Adrenal gland (tissue), 12 donors: ENCODE measurements around the gene PRG2. TPM values are rescaled to one million over a fixed set of nuclear protein-coding genes. Genes with fewer than 3 reads are reported as not detected.

Experiments
- DNase-seq, 7 donors: peaks; one replicate each; pipeline ENCODE4 v3.0.0-alpha.2; 2019 to 2020
- H3K27ac ChIP-seq, 5 donors: fragments of 200-600 bp; sonication (generic) in 4 of 5; 1 replicate in 3 of 5; 2 replicates in 2 of 5; pipeline versions ENCODE4 v1.5.1 to v1.8.0; 2016 to 2020; ENCODE audit warnings: mild to moderate bottlenecking in 1 of 5
- H3K27me3 ChIP-seq: fragments of 200-600 bp; 2 replicates; pipeline ENCODE4 v1.8.0; 2021
- H3K36me3 ChIP-seq, 2 donors: fragments of 200-600 bp; replicated peaks in 1 of 2; 1 replicate in 1 of 2; 2 replicates in 1 of 2; pipeline versions ENCODE4 v1.5.1 to v1.8.0; 2018 to 2022
- H3K4me1 ChIP-seq, 2 donors: fragments of 200-600 bp; replicated peaks in 1 of 2; 1 replicate in 1 of 2; 2 replicates in 1 of 2; pipeline versions ENCODE4 v1.5.1 to v1.8.0; 2018 to 2021
- H3K4me3 ChIP-seq, 4 donors: fragments of 200-600 bp; sonication (generic) in 3 of 4; one replicate each; pipeline ENCODE4 v1.5.1; 2016 to 2018
- H3K9me3 ChIP-seq, 3 donors: fragments of 200-600 bp; sonication (generic) in 1 of 3; replicated peaks in 1 of 3; 1 replicate in 2 of 3; 2 replicates in 1 of 3; pipeline versions ENCODE4 v1.5.1 to v1.8.0; 2016 to 2021
- POLR2A ChIP-seq, 2 donors: fragments of 450-650 bp; IDR thresholded peaks; one replicate each; pipeline ENCODE4 v1.6.1; 2017; ENCODE audit warnings: antibody characterized with exemption in 2 of 2, mild to moderate bottlenecking in 2 of 2, moderate library complexity in 1 of 2
- WGBS, 4 donors: extraction: QIAGEN DNeasy Blood & Tissue Kit in 2 of 4; methylation state at CpG; one replicate each; pipeline versions ENCODE4 v1.1.5 to v1.1.7; 2013 to 2017; 5-methylcytosine and 5-hydroxymethylcytosine counted together
- intact Hi-C, 2 donors: fragments of 100-400 bp; cut with DNase I; formaldehyde crosslinking; loops; one replicate each; pipeline versions ENCODE4 v1.14.1 to v1.15.0; 2022 to 2023
- polyA plus RNA-seq, 3 donors: library from polyadenylated mRNA; stranded (reverse); fragments of 200-250 nt in 2 of 3; fragments of 350-450 nt in 1 of 3; fragmentation: Illumina TruSeq in 1 of 3; extraction: RNeasy Lipid Tissue Mini Kit (QIAGEN cat#74804) in 1 of 3; gene quantifications; one replicate each; pipeline ENCODE4 v1.2.3, GENCODE V29; 2013 to 2014
- total RNA-seq, 9 donors: library from RNA; depleted of rRNA in 4 of 9; stranded (reverse); fragments of >200 nt in 4 of 9; fragments of 120-200 nt in 1 of 9; fragmentation: NEBNext Ultra II Directional in 1 of 9; extraction: Animal tissue kit (Norgen Biotek cat#: 25700) in 1 of 9; gene quantifications; one replicate each; pipeline versions ENCODE4 v1.1.0 to v1.2.4, GENCODE V29; 2013 to 2023
- TF ChIP-seq, protein P1 (sequence below), 6 experiments: fragments of 450-650 bp in 4 of 6; fragments of 200-600 bp in 2 of 6; sonication (generic) in 1 of 6; IDR thresholded peaks; 1 replicate in 5 of 6; 2 replicates in 1 of 6; pipeline versions ENCODE4 v1.5.1 to v1.8.0; 2016 to 2021; ENCODE audit warnings: antibody characterized with exemption in 6 of 6, mild to moderate bottlenecking in 2 of 6, moderate library complexity in 1 of 6
- donor health status: healthy with polysubstance abuse.
- donor health status: Bipolar disorder and iron deficiency.
- donor health status: DM: yes; HTN: yes; CAD: no.
- donor health status: DM: no; HTN: no; CAD: no.
- donor health status: DM: no; HTN: no; CAD: no.
- donor health status: DM: yes; HTN: yes; CAD: no.

PRG2 gene
- total and polyA plus RNA-seq, 12 donors, result 0.24 to 0.97 (median 0.27) TPM; not detected in 8

DNA sequence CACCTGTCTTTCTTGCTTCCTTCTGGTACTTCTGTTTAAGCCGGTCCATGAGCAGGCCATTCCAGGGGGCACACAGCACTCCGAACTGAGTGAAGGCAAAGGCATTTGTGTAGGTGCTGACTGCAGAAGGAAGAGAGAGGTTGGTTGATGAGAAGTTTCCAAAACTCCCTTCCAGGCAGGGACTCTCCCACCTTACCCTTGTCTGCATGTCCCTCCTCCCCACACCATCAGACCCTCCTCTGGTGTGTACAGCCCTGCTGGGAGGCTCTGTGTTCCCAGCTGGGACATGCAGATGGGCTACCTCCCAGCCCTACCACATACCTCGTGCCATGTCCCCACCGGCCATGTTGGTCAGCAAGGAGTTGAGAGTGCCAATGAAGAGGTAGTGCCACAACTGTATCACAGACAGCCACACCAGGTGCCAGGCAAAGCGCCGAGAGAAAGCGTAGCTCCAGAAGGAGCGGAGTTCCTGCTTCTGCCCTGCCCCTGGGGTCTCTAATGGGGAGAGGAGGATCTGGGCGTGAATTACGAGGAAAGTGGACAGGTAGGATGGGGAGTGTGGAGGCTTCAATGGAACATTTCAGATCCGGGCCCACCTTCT is 24.3 kb upstream of the PRG2 start:
- Histone ChIP-seq H3K4me3 (no peak overlapping the region), H3K9me3 (no peaks in the 10 kb centered on the region), H3K27me3 (no peaks in the 10 kb centered on the region), H3K4me1 (no peaks in the 10 kb centered on the region), H3K36me3 (peaks cover 0 to 77% of the 10 kb centered on the region in 2 donors), H3K27ac (no peak overlapping the region)
- 93 to 97% (median 96%) methylated on average over 9 to 11 of the region's 11 CpGs for WGBS, 4 donors
- TF ChIP-seq, protein P1, sequence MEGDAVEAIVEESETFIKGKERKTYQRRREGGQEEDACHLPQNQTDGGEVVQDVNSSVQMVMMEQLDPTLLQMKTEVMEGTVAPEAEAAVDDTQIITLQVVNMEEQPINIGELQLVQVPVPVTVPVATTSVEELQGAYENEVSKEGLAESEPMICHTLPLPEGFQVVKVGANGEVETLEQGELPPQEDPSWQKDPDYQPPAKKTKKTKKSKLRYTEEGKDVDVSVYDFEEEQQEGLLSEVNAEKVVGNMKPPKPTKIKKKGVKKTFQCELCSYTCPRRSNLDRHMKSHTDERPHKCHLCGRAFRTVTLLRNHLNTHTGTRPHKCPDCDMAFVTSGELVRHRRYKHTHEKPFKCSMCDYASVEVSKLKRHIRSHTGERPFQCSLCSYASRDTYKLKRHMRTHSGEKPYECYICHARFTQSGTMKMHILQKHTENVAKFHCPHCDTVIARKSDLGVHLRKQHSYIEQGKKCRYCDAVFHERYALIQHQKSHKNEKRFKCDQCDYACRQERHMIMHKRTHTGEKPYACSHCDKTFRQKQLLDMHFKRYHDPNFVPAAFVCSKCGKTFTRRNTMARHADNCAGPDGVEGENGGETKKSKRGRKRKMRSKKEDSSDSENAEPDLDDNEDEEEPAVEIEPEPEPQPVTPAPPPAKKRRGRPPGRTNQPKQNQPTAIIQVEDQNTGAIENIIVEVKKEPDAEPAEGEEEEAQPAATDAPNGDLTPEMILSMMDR (IDR thresholded peaks at IDR 0.05), result no peak
- intact Hi-C loops, result no loop called here
- DNase-seq, result no peak

- no peaks in the 10 kb centered on the region for H3K27me3 ChIP-seq
- no peak overlapping the region for H3K4me3 ChIP-seq
- no peaks in the 10 kb centered on the region for H3K4me1 ChIP-seq
- intact Hi-C loops, result no loop called here
- TF ChIP-seq, protein P1 (IDR thresholded peaks at IDR 0.05), result no peak
- no peak for TF ChIP-seq POLR2A (IDR thresholded peaks at IDR 0.05)
- H3K27ac ChIP-seq, result no peak overlapping the region
- 93 to 95% (median 94%) methylated on average over 4 of the region's 4 CpGs for WGBS, 4 donors
- H3K9me3 ChIP-seq, result no peaks in the 10 kb centered on the region
- DNase-seq, result no peak
- peaks cover 0 to 83% of the 10 kb centered on the region in 2 donors for H3K36me3 ChIP-seq
Observed at GRCh38 chr11:57413681-57414080, 23.2 kb upstream of the PRG2 start.

DNA sequence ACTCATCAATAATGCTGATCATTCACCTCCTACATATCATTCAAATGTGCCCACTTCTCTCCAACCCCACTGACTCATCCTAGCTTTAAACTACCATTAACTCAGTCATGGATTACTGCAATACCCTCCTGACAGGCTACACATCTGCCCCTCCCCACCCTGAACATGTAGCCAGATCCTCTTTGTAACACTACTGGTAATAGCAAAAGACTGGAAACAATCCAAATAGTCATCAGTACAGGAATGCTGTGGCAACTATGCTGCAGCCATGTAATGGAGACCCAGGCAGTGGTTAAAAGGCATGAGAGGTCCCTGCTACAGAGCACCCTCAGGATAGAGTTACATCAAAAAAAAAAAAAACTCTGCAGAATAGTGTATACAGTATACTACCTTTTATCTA is 19.8 kb upstream of the PRG2 start:
- no peak for DNase-seq
- Histone ChIP-seq H3K4me1 (peaks cover 0 to 10% of the 10 kb centered on the region in 2 donors), H3K36me3 (peaks cover 0 to 68% of the 10 kb centered on the region in 2 donors), H3K4me3 (no peak overlapping the region), H3K27ac (no peak overlapping the region), H3K9me3 (no peaks in the 10 kb centered on the region), H3K27me3 (no peaks in the 10 kb centered on the region)
- intact Hi-C loops, result no loop called here
- TF ChIP-seq, protein P1 (IDR thresholded peaks at IDR 0.05), result no peak
- TF ChIP-seq POLR2A (IDR thresholded peaks at IDR 0.05), result no peak

DNA sequence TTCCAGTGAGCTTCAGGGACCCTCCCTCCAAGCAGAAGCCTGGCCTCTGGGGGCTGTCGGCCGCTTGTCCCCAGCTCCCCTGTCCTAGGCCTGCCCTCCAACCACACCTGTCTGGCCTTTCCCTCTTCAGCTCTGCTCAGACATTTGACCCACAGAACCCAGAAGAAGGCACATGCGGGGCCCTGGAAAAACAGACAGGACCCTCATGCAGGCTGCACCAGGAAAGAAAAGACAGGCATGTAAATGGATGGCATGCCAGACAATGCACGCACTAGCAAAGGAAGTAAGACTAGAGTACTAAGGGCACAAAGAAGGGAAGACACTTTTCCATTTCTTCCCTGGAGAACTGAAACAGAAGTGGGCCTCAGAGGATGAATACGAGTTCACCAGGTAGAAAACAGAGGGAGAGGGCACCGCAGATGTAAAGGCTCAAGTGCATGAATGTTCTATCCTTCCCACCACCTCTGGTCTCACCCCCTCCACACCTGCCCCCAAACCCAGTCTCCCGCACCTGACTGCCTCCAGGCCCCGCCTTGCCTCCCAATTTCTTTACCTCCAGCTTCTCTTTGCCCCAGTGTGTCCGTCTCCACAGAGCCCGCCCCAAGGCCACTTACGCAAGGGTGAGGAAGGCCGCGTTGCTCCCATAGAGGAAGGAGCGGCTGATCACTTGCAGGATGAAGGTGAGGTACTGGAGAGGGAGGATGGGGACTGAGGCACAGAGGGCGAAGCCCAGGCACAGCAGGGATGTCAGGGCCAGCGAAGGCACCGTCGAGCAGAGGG is 19.1 kb upstream of the PRG2 start:
- Histone ChIP-seq H3K27ac (no peak overlapping the region), H3K27me3 (no peaks in the 10 kb centered on the region), H3K4me3 (no peak overlapping the region), H3K36me3 (peaks cover 0 to 61% of the 10 kb centered on the region in 2 donors), H3K9me3 (no peaks in the 10 kb centered on the region), H3K4me1 (peaks cover 0 to 10% of the 10 kb centered on the region in 2 donors)
- DNase-seq, result no peak
- WGBS, 4 donors, result 93 to 96% (median 95%) methylated on average over 18 of the region's 18 CpGs
- intact Hi-C loops, result no loop called here
- no peak for TF ChIP-seq POLR2A (IDR thresholded peaks at IDR 0.05)
- TF ChIP-seq, protein P1 (IDR thresholded peaks at IDR 0.05), result no peak
